Activated naive CD8-positive, alpha-beta T cell (primary cell): Measurements from ENCODE around the gene NHLRC1.

Source experiments
- H3K27ac Mint-ChIP-seq: one replicate; pipeline ENCODE4 v1.8.0; 2021; ENCODE audit warnings: mixed read lengths
- H3K27me3 Mint-ChIP-seq: one replicate; pipeline ENCODE4 v1.8.0; 2021; ENCODE audit warnings: mixed read lengths
- H3K36me3 Mint-ChIP-seq: one replicate; pipeline ENCODE4 v1.8.0; 2021; ENCODE audit warnings: mixed read lengths
- H3K4me1 Mint-ChIP-seq: one replicate; pipeline ENCODE4 v1.8.0; 2021; ENCODE audit warnings: low read depth, mixed read lengths
- H3K4me3 Mint-ChIP-seq: one replicate; pipeline ENCODE4 v1.8.0; 2021; ENCODE audit warnings: mild to moderate bottlenecking, mixed read lengths
- H3K9me3 Mint-ChIP-seq: one replicate; pipeline ENCODE4 v1.8.0; 2021; ENCODE audit warnings: low read depth, mixed read lengths

The NHLRC1 gene

GRCh38 chr6:18080544-18080943 is 41.9 kb downstream of the NHLRC1 start:
- no peak overlapping the region for H3K27ac Mint-ChIP-seq
- no peaks in the 10 kb centered on the region for H3K4me1 Mint-ChIP-seq
- H3K36me3 Mint-ChIP-seq: no peaks in the 10 kb centered on the region
- peaks cover 3% of the 10 kb centered on the region for H3K9me3 Mint-ChIP-seq
- no peak overlapping the region for H3K4me3 Mint-ChIP-seq
- peaks cover 16% of the 10 kb centered on the region for H3K27me3 Mint-ChIP-seq

DNA sequence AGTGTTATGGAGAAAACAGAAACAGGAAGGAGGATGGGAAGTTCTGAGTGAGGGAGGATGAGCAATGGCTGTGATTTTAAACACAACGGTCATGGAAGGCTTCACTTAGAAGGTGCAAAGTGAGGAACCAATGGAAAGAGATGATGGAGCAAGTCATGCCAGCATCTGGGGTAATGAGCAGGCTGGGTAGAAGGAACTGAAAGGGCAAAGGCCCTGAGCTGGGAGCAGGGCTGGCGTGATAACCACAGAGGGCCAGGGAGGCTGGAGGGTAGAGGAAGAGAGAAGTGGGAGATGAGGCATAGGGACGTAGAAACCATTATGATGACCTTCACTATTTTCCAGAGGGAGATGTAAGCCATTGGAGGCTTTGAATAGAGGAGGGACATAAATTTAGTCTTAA is 43.6 kb downstream of the NHLRC1 start:
- H3K9me3 Mint-ChIP-seq: peaks cover 5% of the 10 kb centered on the region
- no peaks in the 10 kb centered on the region for H3K4me1 Mint-ChIP-seq
- H3K27ac Mint-ChIP-seq: no peak overlapping the region
- H3K27me3 Mint-ChIP-seq: peaks cover 16% of the 10 kb centered on the region
- H3K36me3 Mint-ChIP-seq: no peaks in the 10 kb centered on the region
- H3K4me3 Mint-ChIP-seq: no peak overlapping the region

DNA sequence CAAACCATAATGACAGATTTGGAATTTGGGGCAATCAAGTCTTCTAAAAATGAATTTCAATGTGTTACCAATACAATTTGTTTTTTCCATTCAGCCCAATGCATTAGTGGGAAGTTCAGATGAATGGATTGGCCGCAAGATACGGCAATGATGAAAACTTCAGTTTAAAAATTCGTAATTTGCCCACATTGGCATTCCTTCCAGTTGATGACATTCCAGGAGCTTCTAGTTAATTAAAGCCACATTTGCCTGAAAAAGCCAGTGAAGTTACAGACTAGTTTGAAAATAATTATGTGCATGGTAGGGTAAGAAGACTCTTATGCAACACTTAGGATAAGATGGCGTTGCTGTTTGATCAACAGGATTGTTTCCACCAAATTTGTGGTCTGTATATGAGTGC is 46.2 kb downstream of the NHLRC1 start:
- Mint-ChIP-seq H3K27ac (no peak overlapping the region), H3K4me1 (no peaks in the 10 kb centered on the region), H3K4me3 (no peak overlapping the region), H3K27me3 (peaks cover 21% of the 10 kb centered on the region), H3K36me3 (no peaks in the 10 kb centered on the region), H3K9me3 (peaks cover 9% of the 10 kb centered on the region)

GRCh38 chr6:18072841-18073240 is 49.6 kb downstream of the NHLRC1 start:
- H3K27me3 Mint-ChIP-seq: peaks cover 15% of the 10 kb centered on the region
- H3K4me1 Mint-ChIP-seq: no peaks in the 10 kb centered on the region
- no peak overlapping the region for H3K4me3 Mint-ChIP-seq
- H3K9me3 Mint-ChIP-seq: peaks cover 9% of the 10 kb centered on the region
- no peaks in the 10 kb centered on the region for H3K36me3 Mint-ChIP-seq
- H3K27ac Mint-ChIP-seq: no peak overlapping the region

GRCh38 chr6:18070486-18070885 is 52.0 kb downstream of the NHLRC1 start:
- Mint-ChIP-seq H3K27ac (no peak overlapping the region), H3K27me3 (peaks cover 8% of the 10 kb centered on the region)

More at GRCh38 chr6:18070486-18070885, 52.0 kb downstream of the NHLRC1 start:
- H3K4me3 Mint-ChIP-seq: no peak overlapping the region
- no peaks in the 10 kb centered on the region for H3K4me1 Mint-ChIP-seq
- H3K36me3 Mint-ChIP-seq: no peaks in the 10 kb centered on the region
- peaks cover 5% of the 10 kb centered on the region for H3K9me3 Mint-ChIP-seq
